Omental fat pad (tissue), 4 donors: ENCODE measurements around the gene PRRT4. TPM values are rescaled to one million over a fixed set of nuclear protein-coding genes. Genes with fewer than 3 reads are reported as not detected.

ENCODE experiments used
- ATAC-seq: fragments of 150-250 bp; one replicate; pipeline ENCODE4 v1.9.1; 2016; ENCODE audit warnings: mild to moderate bottlenecking, moderate library complexity; ENCODE audit not compliant: low FRiP score
- DNase-seq: peaks from one replicate; pipeline ENCODE4 v3.0.0-alpha.2; 2019; ENCODE audit warnings: low spot score
- CTCF ChIP-seq, 3 donors: fragments of 450-650 bp; IDR thresholded peaks; one replicate each; pipeline ENCODE4 v1.5.1; 2016 to 2017; ENCODE audit warnings: antibody characterized with exemption in 3 of 3, mild to moderate bottlenecking in 3 of 3, moderate library complexity in 2 of 3
- total RNA-seq, 4 donors: library from RNA; depleted of rRNA; stranded (reverse); fragments of >200 nt; gene quantifications; one replicate each; pipeline ENCODE4 v1.1.0, GENCODE V29; 2016

PRRT4 gene
- total RNA-seq, 4 donors from 2014 or later: 3.5 to 21.1 (median 5.8) TPM

- DNase-seq (no peak), ATAC-seq (no peak)
- no peak for TF ChIP-seq CTCF (IDR thresholded peaks at IDR 0.05)
Observed at GRCh38 chr7:128407233-128407589, 45.7 kb upstream of the PRRT4 start.

- no peak for TF ChIP-seq CTCF (IDR thresholded peaks at IDR 0.05)
- no peak for DNase-seq
- no peak for ATAC-seq
Observed at GRCh38 chr7:128406314-128407232, 45.1 kb upstream of the PRRT4 start.

- TF ChIP-seq CTCF (IDR thresholded peaks at IDR 0.05): no peak
- no peak for ATAC-seq
- DNase-seq: no peak
Observed at GRCh38 chr7:128405471-128406313, 44.2 kb upstream of the PRRT4 start.

GRCh38 chr7:128404886-128405470 lies 43.5 kb upstream of the PRRT4 start:
- no peak for DNase-seq
- no peak for TF ChIP-seq CTCF (IDR thresholded peaks at IDR 0.05)
- ATAC-seq: no peak

GRCh38 chr7:128404143-128404681 lies 42.7 kb upstream of the PRRT4 start:
- TF ChIP-seq CTCF (IDR thresholded peaks at IDR 0.05): no peak
- DNase-seq (no peak), ATAC-seq (no peak)

GRCh38 chr7:128403676-128404075 lies 42.2 kb upstream of the PRRT4 start:
- TF ChIP-seq CTCF (IDR thresholded peaks at IDR 0.05): no peak
- no peak for ATAC-seq
- no peak for DNase-seq
